Cerebellar nuclear complex (tissue), 1 donor: Measurements from ENCODE around the gene LCN1.

Source experiments
- DNase-seq, 2 experiments: peaks; one replicate each; lab custom pipeline; 2025; lab: John Stamatoyannopoulos, UW

LCN1 gene

DNA sequence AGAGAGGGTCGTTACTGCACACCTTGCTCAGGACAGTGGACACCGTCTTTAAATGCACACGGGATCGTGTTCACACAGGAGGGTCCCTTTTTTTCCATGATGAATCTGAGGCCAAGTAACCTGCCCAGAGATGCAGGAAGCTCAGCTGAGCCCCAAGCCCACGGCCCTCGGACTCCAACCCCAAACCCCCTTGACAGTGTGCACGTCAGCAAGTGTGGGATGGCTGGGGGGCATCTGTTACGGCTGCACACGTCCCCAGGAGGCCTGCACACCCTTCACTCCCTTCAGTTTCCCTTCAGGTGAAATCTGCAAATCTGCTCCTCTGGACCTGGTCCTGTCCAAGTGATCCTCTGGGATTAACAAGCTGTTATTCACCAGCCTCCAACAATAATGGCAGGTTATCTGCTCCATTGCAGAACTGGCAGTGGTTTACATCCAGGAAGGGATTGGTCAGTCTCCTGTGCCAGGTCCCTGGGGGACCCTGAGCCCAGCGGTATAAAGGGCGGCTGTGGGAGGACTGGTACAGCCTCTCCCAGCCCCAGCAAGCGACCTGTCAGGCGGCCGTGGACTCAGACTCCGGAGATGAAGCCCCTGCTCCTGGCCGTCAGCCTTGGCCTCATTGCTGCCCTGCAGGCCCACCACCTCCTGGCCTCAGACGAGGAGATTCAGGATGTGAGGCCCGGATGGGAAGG lies at the start of gene LCN1:
TSS of gene LCN1 (plus strand) at position 525 of the 692 bp plus-strand sequence. CDS start at position 583, 58 bp downstream.
- DNase-seq = no peak

DNA sequence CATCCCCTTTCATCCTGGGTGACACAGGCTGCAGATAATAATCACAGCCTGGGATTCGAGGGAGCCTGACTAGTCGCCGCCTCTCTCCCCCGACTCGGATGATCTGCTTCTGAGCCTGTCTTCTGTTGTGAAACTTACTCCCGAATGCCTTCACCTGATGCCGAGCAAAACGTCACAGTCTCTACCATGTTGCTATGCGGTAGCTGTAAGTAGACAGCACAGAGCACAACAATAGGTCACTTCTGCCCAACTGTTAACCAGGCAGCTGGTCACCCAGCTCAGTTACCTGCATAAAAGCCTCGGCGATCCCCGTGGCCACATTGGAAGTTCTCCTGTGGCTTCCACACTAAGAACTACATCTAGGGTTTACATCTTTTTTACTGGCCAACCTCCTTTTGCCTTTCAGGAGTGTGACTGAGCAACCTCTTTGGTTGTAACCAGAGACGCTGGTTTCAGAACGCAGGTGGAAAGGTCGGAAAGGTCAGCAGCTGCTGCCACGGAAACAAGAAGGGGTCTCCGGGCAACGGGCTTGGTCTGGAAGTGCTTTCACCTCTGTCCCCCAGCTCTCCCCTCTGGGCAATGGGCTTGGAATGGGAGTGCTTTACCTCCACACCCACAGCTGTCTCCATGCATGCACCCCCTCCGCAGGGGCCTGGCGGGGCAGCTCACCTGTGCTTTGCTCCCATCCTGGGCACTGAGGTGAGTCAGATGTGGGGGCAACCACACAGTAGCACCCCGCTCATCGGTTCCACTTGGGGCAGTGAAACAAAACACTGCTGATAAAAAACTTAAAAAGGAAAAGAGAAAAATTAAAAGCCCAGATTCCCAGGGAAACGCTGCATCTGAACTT lies 49.2 kb upstream of the LCN1 start:
- DNase-seq = no peak

DNA sequence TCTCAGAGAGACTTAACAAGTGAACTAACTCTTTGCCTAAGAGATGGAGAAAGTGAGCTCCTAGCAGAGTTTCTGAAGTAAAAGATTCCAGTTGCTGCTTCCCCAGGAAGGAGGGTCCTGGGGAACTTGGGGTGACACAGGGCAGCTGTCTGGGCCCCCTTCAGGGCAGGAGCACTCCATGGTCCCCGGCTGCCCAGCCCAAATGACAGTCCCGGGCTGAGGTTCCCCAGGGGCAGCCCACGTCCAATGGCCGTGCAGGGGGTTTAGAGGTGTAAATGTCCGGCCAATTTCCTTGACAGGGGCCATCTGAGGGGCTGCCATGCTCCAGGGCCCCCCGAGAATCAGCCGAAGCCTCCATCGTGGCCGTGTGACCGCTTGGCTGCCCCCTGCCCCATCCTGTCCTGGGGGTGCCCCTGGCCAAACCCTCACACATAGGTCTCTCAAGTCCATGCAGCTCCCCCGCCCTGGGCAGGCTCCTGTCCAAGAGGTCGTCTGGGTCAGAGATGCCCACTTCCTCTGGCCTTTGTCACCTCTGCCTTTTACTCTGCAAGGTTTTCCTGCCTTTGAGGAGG lies 47.2 kb upstream of the LCN1 start:
- DNase-seq = no peak

DNA sequence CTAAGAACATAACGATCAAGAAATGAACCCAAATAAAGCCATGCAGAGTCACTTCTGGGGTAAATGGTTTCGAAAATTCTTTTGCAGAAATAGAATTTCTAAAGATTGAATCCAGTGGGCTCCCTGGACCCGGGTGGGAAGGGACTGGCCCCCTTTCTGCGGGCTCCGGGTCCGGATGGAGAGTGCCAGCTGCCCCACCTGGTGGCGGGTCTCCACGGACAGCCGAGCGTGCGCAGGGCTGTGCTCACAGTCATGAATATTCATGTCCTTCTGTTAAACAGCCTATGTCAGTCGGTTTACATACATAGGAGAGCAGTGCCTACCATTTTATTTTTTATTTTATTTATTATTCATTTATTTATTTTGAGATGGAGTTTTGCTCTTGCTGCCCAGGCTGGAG lies 46.3 kb upstream of the LCN1 start:
- no peak for DNase-seq

DNA sequence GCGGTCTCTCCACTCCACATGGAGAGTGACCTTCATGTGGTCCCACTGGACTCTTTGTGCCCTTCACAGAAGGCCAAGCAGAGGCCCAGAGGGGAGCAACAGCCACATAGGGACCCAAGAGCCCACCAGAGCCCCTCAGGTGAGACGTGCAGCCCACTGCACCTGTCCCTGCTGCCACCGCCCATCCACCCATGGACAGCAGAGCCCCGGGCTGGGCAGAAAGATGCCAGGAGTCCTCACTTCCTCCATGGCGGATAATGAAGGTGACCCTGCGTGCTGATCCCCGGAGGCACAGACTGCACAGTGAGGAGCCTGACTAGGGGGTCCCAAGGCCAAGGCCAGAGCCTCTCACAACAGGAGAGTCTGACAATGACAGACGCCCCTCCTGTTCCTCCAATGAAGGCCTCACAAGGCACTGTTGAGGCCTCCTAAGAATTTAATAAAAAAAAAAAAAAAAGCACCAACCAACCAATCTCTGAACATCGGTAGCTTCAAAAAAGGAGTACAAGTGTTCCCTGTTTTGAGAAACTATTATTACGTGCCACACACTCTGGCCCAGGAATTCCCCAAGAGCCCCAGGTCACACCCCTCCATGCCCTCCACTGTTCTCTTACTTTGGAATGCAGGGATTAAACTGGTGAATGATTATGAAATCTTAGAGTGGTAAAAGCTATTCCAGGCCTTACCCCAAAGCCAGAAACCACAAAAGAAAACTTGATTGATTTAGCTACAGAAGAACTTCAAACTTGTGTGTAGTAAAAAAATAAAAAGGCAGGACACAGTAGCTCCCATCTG lies 44.5 kb upstream of the LCN1 start:
- DNase-seq = no peak

DNA sequence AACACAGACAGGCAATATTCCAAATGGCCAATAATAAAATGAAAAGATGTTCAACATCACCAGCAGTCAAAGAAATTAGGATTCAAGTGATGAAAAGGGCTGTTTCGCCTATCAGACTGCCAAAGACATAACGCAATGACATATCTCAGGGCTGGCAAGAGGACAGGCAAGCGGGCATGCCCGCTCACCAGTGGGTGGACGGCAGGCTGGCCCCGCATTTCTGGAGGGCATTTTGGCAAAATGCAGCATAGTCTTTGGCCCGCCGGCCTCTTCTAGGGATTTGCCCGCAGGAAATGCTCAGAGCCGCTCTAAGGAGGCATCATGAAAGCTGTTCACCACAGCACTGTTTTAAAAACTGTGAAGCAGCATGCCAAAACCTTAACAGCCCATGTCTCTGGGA lies 43.0 kb upstream of the LCN1 start:
- no peak for DNase-seq

DNA sequence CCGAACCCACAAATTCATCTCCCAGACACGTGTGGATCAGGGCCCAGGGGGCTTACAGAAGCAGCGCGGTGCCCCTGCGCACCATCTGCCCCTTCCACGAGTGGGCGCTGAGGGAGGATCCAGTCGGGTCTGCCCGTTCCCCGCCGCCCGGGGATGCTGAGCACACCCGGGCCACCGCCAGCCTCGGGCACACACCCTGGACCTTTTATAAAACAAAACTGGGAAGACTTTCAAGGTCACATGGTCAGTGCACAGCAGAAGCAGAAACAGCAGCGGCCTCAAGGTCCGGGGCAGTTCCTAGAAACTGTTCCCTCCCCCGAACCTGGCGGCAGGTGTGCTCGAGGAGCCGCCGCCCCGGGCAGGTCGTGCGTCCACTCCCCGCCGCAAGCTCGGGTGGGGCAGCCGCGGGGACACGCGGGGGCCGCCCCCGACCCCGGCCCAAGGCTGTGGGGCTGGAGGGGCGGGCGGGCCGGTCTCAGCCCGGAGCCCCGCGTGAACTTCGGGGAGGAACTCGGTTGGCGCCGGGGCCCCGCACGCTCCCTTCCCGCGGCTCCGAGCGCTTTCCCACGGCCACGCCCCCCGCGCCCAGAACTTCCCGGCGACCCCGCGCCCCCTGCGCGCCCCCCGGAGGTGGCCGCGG lies 42.3 kb upstream of the LCN1 start:
- DNase-seq = no peak

DNA sequence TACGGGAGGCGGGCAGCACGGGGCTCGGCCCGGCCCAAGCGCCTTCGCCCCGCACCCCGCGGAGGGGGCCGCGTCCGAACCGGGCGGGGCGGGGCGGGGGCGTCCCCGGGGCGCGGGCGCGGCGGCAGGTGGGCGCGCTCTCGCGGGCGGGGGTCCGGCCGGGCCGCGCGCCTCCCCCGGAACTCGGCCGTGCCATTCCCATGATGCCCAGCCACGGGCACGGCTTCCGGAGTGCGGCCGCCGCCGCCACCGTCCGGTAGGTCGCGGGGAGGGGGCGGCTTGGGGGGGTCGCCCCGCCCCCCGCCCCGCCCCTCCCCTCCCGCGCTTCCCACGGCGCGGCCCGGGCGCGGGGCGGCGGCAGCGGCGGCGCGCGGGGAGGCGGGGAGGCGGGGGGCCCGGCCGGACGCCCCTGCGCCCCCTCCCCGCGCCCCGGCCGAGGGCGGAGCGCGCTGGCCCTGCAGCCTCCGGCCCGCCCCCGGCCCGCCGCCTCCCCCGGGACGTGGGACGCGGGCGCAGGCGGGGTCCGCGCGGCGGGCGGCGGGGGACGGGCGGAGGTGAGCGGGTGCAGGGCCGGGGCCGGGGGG lies 41.7 kb upstream of the LCN1 start, which contains the start of gene PPP1R26:
TSS of gene PPP1R26 (plus strand) at position 314 of the 584 bp plus-strand sequence. CDS start 4,729 bp downstream, outside the sequence.
- DNase-seq = no peak

DNA sequence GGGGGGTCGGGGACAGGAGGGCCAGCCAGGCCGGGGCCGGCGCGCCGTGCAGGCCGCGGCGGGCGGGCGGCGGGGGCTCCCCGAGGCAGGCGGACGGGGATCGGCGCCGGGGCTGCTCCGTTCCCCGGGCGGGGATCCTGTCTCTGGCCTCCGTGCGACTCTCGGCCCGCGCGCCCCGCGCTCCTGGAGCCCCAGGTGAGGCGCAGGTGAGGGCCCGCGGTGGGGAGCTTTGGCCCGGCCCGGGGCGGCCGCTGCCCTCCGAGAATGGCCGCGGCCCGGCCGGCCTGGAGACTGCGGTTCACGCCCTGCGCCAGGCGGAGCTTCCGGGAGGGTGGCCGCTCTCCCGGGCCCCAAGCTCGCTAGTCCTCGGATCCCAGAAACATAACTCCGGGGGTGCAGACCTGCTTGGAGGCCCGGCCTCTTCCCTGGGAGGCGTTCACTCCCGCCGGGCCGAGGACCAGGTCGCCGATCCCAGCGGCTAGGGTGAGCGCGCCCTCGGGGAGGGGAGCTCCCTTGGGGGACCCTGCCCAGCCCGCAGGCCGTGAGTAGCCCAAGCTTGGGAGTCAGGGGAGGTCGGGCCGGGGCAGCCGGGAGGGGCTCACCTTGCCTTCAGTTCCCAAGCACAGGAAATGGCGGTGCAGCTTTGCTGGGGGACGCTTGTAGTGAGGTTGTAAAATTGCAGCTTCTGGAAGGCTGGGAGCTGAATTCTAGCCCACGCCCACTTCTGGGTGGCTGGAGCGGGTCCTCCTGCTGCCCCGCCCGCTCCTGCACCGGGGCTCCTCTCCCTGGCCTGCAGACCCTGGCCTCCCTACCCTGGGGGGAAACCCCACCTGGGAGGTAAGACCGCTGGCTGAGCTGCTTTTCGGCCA lies 40.9 kb upstream of the LCN1 start:
- DNase-seq = no peak

DNA sequence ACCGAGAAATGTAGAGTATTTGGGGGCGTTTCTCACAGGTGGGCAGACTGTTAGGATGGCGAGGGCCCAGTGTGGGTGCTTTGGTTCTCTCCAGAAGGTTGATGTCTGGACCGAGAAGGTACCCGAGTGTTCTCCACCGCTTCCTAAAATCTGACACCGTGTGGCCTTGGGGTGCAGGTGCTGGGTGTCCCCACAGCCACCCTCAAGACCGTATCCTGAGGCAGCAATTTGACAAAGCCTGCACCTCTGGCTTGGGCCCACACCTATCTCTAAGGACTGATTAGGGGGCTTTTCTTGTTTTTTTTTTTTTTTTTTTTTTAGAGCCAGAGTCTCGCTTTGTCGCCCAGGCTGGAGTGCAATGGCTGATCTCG lies 40.3 kb upstream of the LCN1 start:
- DNase-seq = no peak

DNA sequence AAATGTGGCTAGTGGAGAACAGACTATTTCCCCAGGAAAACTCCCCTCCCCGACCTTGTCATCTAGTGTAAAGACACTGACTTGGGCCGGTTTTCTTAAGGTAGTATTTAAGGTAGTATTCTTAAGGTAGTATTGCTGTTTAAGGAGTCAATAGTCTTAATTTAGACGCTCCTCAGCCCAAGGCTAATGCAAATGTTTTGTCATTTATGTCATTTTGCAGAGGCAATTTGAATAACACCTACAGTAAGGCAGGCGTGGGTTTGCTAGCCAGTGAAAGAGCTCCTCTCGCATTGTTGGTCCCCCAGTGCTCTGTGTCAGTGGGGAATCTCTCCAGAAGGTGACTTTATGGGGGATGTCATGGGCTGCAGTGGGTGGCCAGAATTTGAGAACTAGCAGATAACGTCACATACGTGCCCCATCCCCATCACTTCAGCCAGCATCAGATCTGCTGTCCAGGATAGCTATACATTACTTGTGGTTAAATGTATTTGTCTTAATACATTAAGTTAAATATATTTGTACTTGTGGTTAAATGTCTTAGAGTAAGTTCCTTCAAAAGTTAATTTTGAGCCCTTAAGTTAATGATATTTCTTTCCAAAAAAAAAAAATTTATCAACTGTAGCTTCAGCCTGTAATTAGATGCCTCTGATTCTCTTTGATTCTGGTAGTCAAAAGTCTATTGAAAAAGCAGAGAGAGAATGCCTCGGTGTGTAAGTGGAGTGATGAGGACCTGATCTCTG lies 39.1 kb upstream of the LCN1 start:
- DNase-seq = no peak

DNA sequence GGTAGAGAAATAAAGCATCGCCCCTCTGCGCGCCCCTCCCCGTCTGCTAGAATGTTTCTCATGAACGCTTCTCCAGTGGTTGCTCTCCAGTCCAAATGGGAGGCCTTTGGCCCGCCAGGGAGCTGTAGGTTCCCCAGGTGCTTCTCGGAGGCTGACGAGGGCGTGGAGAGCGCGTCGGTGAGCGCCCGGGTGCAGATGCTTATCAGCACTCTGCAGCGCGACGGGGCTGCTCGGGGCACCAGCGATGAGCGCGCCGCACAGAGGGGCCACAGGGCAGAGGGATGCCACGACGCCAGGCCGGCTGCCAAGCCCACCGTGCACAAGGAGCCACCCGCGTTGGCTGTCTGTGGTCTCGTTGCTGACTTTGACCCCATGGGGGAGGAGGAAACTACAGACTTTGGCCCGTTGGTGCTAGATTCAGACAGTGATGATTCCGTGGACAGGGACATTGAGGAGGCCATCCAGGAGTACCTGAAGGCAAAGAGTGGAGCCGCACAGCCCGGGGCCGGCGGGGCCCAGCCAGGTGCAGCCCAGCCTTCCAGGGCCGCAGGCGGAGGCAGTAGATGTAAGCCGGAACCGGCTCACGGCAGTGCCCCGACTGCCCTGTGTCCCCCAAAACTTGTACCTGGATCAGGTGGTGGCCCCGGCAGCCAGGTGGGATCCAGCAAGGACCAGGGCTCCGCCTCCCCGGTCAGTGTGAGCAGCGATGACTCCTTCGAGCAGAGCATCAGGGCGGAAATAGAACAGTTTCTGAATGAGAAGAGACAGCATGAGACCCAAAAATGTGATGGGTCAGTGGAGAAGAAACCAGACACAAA lies 36.6 kb upstream of the LCN1 start:
- DNase-seq = no peak

DNA sequence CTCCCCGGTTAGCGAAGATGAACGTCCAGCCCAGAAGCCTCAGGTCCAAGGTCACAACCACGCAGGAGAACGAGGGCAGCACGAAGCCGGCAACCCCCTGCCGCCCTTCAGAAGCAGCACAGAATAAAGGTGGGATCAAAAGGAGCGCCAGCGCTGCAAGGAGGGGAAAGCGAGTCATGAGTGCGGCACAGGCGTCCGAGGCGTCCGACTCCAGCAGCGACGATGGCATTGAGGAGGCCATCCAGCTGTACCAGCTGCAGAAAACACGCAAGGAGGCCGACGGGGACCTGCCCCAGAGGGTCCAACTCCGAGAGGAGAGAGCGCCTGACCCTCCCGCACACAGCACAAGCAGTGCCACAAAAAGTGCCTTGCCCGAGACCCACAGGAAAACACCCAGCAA lies 35.9 kb upstream of the LCN1 start:
- no peak for DNase-seq

DNA sequence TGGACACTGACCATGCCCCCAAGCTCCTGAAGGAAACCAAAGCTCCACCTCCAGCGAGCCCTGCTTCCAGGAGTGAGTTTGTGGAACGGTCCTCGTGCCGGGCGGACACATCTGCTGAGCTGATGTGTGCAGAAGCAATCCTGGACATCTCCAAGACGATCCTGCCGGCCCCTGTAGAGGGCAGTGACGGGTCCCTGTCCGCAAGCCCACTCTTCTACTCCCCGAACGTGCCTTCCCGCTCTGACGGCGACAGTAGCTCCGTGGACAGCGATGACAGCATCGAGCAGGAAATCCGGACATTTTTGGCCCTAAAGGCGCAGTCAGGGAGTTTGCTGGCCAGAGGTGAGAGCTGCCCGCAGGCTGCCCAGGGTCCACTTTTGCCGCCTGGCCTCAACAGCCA lies 35.4 kb upstream of the LCN1 start:
- no peak for DNase-seq

DNA sequence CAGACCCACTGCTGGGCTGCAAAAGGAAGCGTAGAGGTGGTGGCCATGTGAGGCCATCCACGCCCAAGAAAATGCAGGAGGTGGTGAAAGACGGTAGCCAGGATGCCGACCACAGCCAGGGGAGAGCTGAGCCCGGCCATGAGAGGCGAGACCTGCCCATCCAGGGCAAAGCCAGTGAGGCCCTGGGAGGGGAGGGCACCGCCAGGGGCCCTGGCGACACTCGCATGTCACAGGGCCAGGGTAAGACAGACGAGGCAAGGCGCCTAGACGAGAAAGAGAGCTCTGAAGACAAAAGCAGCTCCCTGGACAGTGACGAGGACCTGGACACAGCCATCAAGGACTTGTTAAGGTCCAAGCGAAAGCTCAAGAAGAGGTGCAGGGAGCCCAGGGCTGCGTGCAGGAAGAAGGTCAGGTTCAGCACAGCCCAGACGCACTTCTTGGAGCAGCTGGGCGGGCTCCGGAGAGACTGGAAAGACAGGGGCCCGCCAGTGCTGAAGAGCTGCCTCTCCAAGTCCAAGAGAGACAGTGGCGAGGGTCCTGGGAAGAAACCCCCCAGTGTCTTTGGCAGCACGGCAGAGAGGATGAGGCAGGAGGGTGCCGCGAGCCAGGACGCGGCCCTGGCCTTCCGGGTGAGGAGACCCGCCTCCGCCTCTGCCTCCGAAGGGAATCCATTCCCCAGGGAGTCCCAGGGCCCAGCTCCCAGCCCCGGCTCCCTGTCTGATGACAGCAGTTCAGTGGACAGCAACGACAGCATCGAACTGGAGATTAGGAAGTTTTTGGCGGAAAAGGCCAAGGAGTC lies 34.8 kb upstream of the LCN1 start:
- DNase-seq = no peak

DNA sequence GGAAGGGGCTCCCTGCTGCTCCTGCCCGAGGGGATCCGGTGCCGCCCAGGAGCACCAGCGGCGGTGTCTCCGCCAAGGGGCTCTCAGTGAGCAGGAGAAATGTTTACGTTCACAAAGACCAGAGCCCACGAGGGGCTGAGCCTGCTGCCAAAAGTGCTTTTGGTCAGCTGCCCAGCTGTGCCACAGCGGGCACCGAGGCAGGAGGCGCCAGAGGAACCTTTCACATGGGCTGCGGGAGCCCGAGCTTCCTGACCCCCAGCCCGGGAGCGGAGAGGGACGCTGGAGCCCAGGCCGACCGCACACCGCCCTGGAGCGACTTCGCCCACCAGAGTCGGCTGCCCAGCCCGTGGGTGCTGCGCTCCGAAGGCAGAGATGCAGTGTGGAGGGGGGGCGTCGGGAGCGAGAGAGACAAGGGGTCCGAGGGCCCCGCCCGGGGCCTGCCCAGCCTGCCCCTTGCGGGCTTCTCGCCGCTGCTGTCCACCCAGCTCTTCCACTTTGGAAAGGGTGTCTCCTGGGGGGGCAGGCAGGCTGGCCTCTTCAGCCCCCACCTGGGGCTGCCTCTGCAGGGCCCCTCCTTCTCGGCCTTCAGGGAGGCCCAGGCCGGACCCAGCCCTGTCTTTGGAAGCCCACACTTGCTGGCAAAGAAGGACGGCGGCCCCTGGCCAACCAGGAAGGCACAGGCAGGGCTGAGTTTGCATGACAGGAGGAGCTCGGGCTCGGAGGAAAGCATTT lies 33.8 kb upstream of the LCN1 start:
- DNase-seq = no peak

DNA sequence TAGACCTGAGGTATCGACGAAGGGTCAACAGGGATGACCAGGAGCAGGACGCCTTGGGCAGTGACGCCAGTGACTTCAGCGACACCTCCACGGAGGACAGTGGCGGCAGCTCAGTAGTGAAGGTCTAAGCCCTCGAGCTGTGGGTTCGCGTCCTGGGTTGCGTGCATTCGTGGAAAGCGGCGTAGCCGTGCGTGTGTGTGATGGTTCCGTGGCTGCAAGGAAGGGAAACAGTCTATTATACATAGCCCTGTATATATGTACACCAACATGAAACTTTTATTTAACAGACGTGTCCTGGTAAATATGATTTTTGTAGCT lies 33.3 kb upstream of the LCN1 start:
- DNase-seq = no peak
